Kasumi-1 (cell line): Measurements from ENCODE around the gene TNIP1.

Experiments
- DNase-seq, 2 experiments: peaks; one replicate each; lab custom pipeline; 2025; lab: John Stamatoyannopoulos, UW

The TNIP1 gene

DNA sequence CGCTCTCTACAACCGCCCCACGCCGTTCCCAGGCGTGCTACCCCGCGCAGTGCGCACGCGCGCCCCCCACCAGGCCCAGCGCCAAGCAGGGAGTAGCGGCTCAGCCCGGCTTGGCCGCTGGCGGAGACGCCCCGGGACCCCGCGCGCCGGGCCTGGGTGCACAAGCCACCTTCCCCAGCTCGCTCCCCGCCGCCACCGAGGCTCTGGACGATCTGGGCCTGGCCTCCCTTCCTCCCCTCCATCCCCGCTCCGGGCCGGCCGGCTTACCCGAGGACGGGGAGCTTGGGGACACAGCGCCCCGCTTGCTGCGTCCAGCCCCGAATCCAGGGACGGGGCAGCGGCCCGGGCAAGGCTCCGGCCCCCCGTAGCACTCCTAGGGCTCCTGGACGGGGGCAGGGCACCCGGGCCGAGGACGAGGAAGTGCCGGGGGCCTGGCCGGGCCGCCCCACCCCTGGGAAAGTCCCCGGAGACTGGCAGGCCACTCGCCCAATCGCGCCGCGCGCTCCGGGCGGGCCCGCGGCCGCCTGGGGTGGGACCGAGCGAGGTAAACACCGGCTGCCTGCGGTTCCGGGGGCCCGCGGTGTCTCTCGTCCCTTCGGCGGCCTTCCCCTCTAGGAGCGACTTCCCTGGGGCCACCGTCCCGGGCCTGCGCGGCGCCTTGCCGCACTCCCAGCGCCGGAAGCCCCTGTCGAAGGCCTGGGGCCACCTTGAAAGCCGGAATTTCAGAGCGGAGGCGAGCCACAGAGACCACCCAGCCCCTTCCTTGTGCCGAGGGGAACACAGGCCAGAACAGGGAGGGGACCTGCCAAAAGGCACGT, at the start of gene TNIP1:
TNIP1 (minus strand) TSS at position 422 of the 818 bp plus-strand sequence. CDS start 15,939 bp downstream, outside the sequence.
- DNase-seq, result peak; percentile 81 to 85

- no peak for DNase-seq
Observed at GRCh38 chr5:151130235-151130921, 49.5 kb upstream of the TNIP1 start.

DNA sequence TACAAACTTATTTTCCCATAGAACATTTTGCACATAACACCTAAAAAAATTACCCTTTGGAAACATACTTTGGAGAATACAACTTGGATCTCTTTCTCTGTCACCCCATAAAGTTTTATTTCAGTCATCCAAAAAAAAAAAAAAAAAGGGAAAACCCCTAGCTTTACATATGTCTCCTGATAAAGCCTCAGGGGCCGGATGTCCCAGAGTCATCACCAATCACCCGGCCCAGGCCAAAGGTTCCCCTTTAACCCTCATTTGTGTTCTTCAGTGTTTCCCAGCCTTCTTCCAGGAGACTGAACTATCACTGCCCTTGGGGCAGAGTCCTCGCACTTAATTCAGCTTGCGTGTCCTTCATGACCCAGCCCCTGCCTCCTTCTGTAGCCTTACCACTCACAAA, 48.0 kb upstream of the TNIP1 start:
- no peak for DNase-seq

GRCh38 chr5:151127926-151128325, 47.1 kb upstream of the TNIP1 start:
- no peak for DNase-seq

DNA sequence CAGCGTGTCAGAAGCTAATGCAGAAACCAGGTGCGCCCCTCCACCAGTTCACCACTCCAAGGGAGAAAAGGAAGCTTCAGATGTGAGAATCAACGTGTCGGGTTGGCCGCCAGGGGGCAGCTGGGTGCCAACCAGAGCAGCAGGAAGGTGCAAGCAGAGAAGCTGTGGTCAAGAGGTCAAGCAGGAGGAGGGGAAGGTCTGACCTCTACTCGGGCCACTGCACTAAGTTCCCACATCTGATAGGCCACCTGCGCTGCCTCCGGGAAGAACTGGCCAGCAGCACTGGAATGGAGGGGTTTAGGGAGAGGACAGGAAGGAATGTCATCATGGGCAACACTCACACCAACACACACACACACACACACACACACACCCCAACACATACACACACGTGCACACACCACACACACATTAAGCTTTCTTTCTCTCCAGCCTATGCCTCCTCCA, 45.4 kb upstream of the TNIP1 start:
- peak; percentile 32 to 51 for DNase-seq

- DNase-seq, result peak; percentile 27 to 44
Observed at GRCh38 chr5:151125421-151125820, 44.6 kb upstream of the TNIP1 start.

DNA sequence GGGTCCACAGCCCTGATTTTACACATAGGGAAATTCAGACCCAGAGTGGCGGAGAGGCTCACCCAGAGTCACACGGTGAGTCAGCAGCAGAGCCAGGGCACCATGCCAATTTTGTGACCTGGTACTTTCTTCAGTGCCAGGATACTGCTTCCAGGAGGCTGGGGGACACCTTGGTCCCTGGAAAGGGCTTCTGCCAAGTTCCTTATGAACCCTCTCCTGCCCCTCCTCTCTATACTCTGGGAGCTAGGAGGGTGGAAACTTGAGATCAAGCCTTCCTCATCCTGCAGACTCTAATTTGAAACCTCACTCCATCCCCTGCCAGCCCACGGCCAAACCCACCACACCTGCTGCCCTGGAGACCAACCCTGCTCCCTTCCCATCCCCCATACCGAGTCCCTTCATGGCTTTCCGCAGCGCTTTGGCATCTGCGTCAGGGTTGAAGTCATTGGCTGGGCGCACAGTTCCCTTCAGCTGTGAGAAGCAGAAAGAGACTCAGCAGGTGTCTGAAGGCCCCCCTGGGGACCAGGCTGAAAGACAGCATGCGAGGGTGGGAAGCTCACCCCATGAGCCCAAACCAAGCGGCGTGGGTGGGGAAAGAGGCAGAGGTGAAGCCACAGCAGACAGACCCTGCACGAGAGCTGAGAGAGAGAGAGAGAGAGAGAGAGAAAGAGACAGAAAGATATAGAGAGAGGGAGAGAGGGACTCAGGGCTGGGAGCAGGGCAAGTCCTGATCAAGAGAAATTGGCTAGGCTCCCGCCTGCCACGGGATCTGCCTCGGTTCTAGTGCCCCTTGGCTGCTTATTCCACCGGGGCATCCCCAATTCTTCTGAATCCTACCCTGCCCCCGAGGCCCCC, 43.3 kb upstream of the TNIP1 start:
- DNase-seq, result no peak

- no peak for DNase-seq
Observed at GRCh38 chr5:151122828-151123227, 42.0 kb upstream of the TNIP1 start.

DNA sequence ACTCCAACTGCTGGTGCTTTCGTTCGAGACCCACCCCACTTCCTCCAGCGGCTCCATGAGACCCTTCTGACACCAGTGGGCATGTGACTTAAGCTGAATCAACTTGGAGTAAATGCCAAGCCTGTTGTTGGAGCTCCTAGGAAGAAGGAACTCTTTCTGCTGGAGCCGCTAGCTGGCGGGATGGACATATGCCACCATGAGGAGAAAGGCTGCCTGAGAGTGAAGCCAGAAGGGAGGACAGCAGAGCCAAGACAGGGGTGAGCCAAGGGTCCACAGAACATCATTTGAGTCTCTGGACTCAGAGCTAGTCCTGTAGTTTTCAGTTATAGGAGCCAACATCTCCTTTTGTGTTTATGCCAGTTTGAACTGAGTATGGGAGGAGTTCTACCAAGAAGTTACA, 40.8 kb upstream of the TNIP1 start:
- DNase-seq, result no peak

- DNase-seq, result no peak
Observed at GRCh38 chr5:151121095-151121494, 40.3 kb upstream of the TNIP1 start.

DNA sequence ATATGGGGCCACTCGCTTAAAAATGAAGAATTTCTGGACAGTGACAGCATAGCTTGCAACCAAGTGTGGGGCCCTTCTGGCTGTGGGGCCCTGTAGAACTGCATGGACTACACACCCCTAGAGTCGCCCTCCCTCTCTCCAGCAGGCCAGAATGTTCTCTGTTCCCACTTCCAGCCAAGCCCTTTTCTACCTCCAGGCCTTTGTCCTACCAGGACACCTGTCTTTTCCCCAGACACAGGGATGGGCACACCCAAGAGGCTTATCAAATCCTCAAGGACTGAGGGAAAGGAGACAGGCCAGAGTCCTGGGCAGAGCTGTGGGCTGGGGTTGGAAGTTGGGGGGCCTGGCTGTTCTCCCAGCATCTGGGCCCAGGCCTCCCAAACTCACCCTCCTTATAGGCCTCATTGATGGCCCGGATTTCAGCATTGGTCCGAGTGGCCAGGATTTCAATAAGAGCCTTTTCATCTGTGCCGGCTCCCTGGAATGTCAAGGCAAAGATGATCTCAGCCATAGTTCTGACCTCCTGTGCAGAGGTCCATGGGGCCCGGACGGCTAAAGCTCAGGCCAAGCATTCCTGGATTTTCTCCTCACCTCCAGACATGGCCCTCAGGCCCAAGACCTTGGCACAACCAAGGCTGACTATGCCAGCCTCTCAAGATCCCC, 38.2 kb upstream of the TNIP1 start:
- no peak for DNase-seq

GRCh38 chr5:151115272-151115905, 34.6 kb upstream of the TNIP1 start:
- DNase-seq, result peak; percentile 73

GRCh38 chr5:151113651-151114050, 32.8 kb upstream of the TNIP1 start:
- no peak for DNase-seq

- no peak for DNase-seq
Observed at GRCh38 chr5:151110992-151111391, 30.2 kb upstream of the TNIP1 start.

DNA sequence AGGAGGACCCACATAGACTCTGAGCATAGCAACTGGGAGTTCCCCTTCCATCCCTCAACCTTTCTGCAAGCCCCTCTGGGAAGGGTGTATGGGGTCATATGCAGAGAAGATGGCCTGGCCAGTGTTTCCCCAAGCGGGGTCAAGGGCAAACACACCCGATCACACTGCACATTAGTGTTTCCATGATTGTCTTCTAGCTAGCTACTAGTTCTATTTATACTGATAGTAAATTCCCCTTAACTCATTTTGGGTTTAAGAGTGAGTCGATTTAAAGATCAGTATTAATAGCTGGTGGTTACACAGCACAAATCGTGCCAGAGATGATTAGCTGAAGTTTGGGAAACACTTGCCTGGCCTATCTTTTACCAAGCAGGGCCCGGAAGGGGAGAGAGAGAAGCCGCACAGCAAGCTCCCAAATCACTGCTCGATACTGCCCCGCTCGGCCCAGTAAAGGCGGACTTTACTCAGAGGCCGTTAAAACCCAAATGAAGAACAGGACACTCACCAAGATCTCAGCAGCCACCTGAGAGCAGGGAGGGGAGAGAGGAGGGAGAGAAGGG, 29.4 kb upstream of the TNIP1 start:
- no peak for DNase-seq

GRCh38 chr5:151108566-151108965, 27.7 kb upstream of the TNIP1 start:
- DNase-seq, result no peak

- DNase-seq, result no peak
Observed at GRCh38 chr5:151107738-151108520, 27.1 kb upstream of the TNIP1 start.

DNA sequence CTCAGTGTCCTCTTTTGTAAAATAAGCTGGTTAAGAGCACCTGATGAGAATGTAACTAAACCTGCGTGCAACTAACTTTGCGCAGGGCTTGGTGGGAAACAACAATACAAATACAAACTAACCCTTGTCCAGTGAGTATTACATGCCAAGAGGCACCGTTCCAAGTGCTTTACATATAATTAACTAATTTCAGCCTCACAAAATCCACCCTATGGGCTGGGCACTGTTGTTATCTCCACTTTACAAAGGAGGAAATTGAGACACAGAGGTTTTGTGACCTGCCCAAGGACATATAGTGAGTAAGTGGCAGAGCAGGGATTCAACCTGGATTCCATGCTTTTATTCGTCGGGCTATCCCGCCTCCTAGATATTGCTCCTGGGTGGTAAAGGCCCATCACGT, 26.2 kb upstream of the TNIP1 start:
- DNase-seq, result no peak

GRCh38 chr5:151106509-151106908, 25.7 kb upstream of the TNIP1 start:
- no peak for DNase-seq

- DNase-seq, result no peak
Observed at GRCh38 chr5:151106043-151106442, 25.2 kb upstream of the TNIP1 start.
